K562 (cell line): ENCODE results near the gene GABARAP. TPM values are rescaled to one million over a fixed set of nuclear protein-coding genes. Genes with fewer than 3 reads are reported as not detected.

ENCODE experiments used
- ATAC-seq: fragments of 200-7000 bp; cut with Tn5 transposase; 3 replicates; pipeline ENCODE4 v1.9.1; 2020; ENCODE audit warnings: moderate library complexity
- BruUV-seq: library from RNA; stranded (reverse); fragments of 400-500 nt; replicated peaks from 2 replicates; lab custom pipeline; 2021; lab: Mats Ljungman, UMichigan
- CTCF ChIA-PET: fragments of 300-600 bp; formaldehyde crosslinking; extraction: SDS; loops from one replicate; lab custom pipeline; 2021; ENCODE audit warnings: low intra/inter-chr PET ratio; lab: Yijun Ruan, JAX
- POLR2A ChIA-PET: fragments of 300-600, 350-650 bp; sonication (Branson Sonifier 250); formaldehyde crosslinking; extraction: SDS; loops from one replicate; lab custom pipeline; 2021; ENCODE audit warnings: antibody characterized with exemption, inconsistent platforms; lab: Yijun Ruan, JAX
- DNase-seq, 4 experiments: peaks; one replicate each; pipeline versions ENCODE4 v3.0.0 to v3.0.0-alpha.2; 2011 to 2018; ENCODE audit warnings: low spot score in 3 of 4, mixed read lengths in 3 of 4; ENCODE audit errors: extremely low read depth in 1 of 4
- FAIRE-seq: peaks from 2 replicates; lab custom pipeline; 2011; peaks lifted over from hg19 to GRCh38; lab: Jason Lieb, UNC
- H2AFZ ChIP-seq: 2 replicates; pipeline ENCODE4 v1.6.0; 2011; ENCODE audit warnings: low read depth, low read length, control low read depth, inconsistent platforms
- H3K27ac ChIP-seq: fragments of 200-600 bp; 3 replicates; pipeline ENCODE4 v1.8.0; 2011; ENCODE audit warnings: low read depth, mild to moderate bottlenecking, control low read depth, inconsistent platforms, low read length, moderate library complexity, mixed read lengths; ENCODE audit errors: extremely low read depth
- H3K27me3 ChIP-seq, 2 experiments: fragments of 300-600 bp in 1 of 2; 2 replicates in 1 of 2; 3 replicates in 1 of 2; pipeline versions ENCODE4 v1.6.0 to v1.8.0; 2011; ENCODE audit warnings: inconsistent platforms in 2 of 2, low read length in 2 of 2, mild to moderate bottlenecking in 1 of 2, mixed read lengths in 1 of 2, moderate library complexity in 1 of 2; ENCODE audit not compliant: control insufficient read depth in 2 of 2, insufficient read depth in 2 of 2
- H3K36me3 ChIP-seq: fragments of 300-600 bp; 3 replicates; pipeline ENCODE4 v1.8.0; 2011; ENCODE audit warnings: mild to moderate bottlenecking, low read length, inconsistent platforms; ENCODE audit not compliant: control insufficient read depth, insufficient read depth
- H3K4me1 ChIP-seq, 2 experiments: fragments of 200-600 bp in 1 of 2; replicated peaks in 1 of 2; 2 replicates in 1 of 2; 3 replicates in 1 of 2; pipeline versions ENCODE4 v1.5.1 to v1.8.0; 2011; ENCODE audit warnings: inconsistent platforms in 2 of 2, low read length in 2 of 2, mild to moderate bottlenecking in 1 of 2, mixed read lengths in 1 of 2, moderate library complexity in 1 of 2; ENCODE audit not compliant: control insufficient read depth in 2 of 2, insufficient read depth in 2 of 2
- H3K4me2 ChIP-seq: 2 replicates; pipeline ENCODE4 v1.6.1; 2011; ENCODE audit warnings: low read length, control low read depth, inconsistent platforms, mixed read lengths; ENCODE audit not compliant: insufficient read depth
- H3K4me3 ChIP-seq: fragments of 200-600 bp; sonication (generic), shearing (Covaris generic); 2 replicates; pipeline ENCODE4 v1.5.1; 2016; ENCODE audit warnings: control low read depth, inconsistent platforms
- H3K79me2 ChIP-seq: fragments of 200-600 bp; 3 replicates; pipeline ENCODE4 v1.8.0; 2011; ENCODE audit warnings: low read length, inconsistent platforms; ENCODE audit not compliant: control insufficient read depth, insufficient read depth
- H3K9ac ChIP-seq, 2 experiments: 2 replicates each; pipeline versions ENCODE4 v1.6.0 to v1.6.1; 2011; ENCODE audit warnings: low read depth in 2 of 2, low read length in 2 of 2, control low read depth in 1 of 2, inconsistent platforms in 1 of 2, mild to moderate bottlenecking in 1 of 2, mixed read lengths in 1 of 2; ENCODE audit not compliant: insufficient read depth in 1 of 2
- H3K9me1 ChIP-seq: one replicate; pipeline ENCODE4 v1.6.0; 2011; ENCODE audit warnings: inconsistent platforms, mild to moderate bottlenecking, low read length, moderate library complexity; ENCODE audit not compliant: control insufficient read depth, insufficient read depth
- H3K9me3 ChIP-seq: replicated peaks from 2 replicates; pipeline ENCODE4 v1.5.1; 2011; ENCODE audit warnings: low read depth, low read length, inconsistent platforms; ENCODE audit not compliant: control insufficient read depth, insufficient read depth
- H4K20me1 ChIP-seq: replicated peaks from 2 replicates; pipeline ENCODE4 v1.6.1; 2011; ENCODE audit warnings: low read length, inconsistent platforms, mixed read lengths; ENCODE audit not compliant: control insufficient read depth, insufficient read depth
- ETS2 ChIP-seq: IDR thresholded peaks from 2 replicates; pipeline ENCODE4 v1.6.1; 2016; ENCODE audit warnings: borderline replicate concordance, missing genetic modification characterization, mild to moderate bottlenecking, moderate library complexity, missing compliant biosample characterization; ENCODE audit not compliant: poor library complexity, severe bottlenecking
- GTF2A2 ChIP-seq: IDR thresholded peaks from 2 replicates; pipeline ENCODE4 v1.6.1; 2016; ENCODE audit warnings: mild to moderate bottlenecking, missing genetic modification characterization, missing compliant biosample characterization
- POLR2AphosphoS5 ChIP-seq: IDR thresholded peaks from 2 replicates; pipeline ENCODE4 v1.6.1; 2011; ENCODE audit warnings: mild to moderate bottlenecking, low read depth, low read length, moderate library complexity; ENCODE audit not compliant: control insufficient read depth, insufficient read depth
- SPI1 ChIP-seq: IDR thresholded peaks from 2 replicates; pipeline ENCODE4 v1.6.1; 2011; ENCODE audit warnings: low read depth, low read length, control low read depth, borderline replicate concordance
- TAL1 ChIP-seq: fragments of 450-650 bp; IDR thresholded peaks from 2 replicates; pipeline ENCODE4 v1.6.1; 2016; ENCODE audit warnings: mild to moderate bottlenecking
- ZBTB12 ChIP-seq: fragments of 250-450 bp; sonication (Bioruptor Pico); IDR thresholded peaks from 2 replicates; pipeline ENCODE4 v1.4.0; 2020
- ZNF655 ChIP-seq: fragments of 250-450 bp; sonication (Bioruptor Pico); IDR thresholded peaks from 2 replicates; pipeline ENCODE4 v1.5.0; 2021
- WGBS: fragments of 100-300 bp; shearing (Covaris generic); methylation state at CpG from one replicate; pipeline ENCODE4 v1.1.6; 2016; ENCODE audit warnings: low coverage, mixed read lengths; ENCODE audit not compliant: insufficient coverage; ENCODE audit errors: missing lambda C conversion rate; 5-methylcytosine and 5-hydroxymethylcytosine counted together
- in situ Hi-C: fragments of 300-500 bp; cut with MboI; formaldehyde crosslinking; loops from 4 replicates; pipeline ENCODE4 v1.15.0; 2018; ENCODE audit warnings: inconsistent platforms, mixed read lengths
- intact Hi-C: fragments of 100-400 bp; cut with micrococcal nuclease; formaldehyde crosslinking; loops from 2 replicates; pipeline ENCODE4 v1.14.2; 2022
- polyA plus RNA-seq, 8 experiments: library from polyadenylated mRNA; depleted of rRNA in 4 of 8; stranded (reverse) in 5 of 8; unstranded in 3 of 8; fragments of >200 nt; fragmentation: Nextera tagmentation in 2 of 8; fragmentation: Illumina TruSeq in 1 of 8; extraction: Ambion mirVana in 2 of 8; extraction: Trizol in 1 of 8; gene quantifications; 2 replicates each; pipeline versions ENCODE4 v1.2.1 to v1.2.3, GENCODE V29; 2011 to 2014; ENCODE audit warnings: inconsistent platforms in 1 of 8, missing spikeins in 1 of 8
- total RNA-seq, 7 experiments: library from RNA; depleted of rRNA in 6 of 7; stranded (reverse); fragments of >200 nt in 6 of 7; fragmentation: Illumina TruSeq in 2 of 7; extraction: Trizol in 2 of 7; gene quantifications; 2 replicates each; pipeline versions ENCODE4 v1.2.1 to v1.2.3, GENCODE V29; 2011 to 2021; ENCODE audit warnings: low replicate concordance in 1 of 7

Gene GABARAP
- total and polyA plus RNA-seq, 9 of the 15 experiments (the other 6 are each of a cell fraction or from before 2014, with no cell fraction given) = 47.5 to 373 (median 152) TPM

GRCh38 chr17:7250695-7251627 is 8.7 kb upstream of the GABARAP start (continued):
- no peak for TF ChIP-seq ZBTB12 (CRISPR knock-in tag)

- Histone ChIP-seq H3K4me1 (peaks cover 13 to 19% of the 10 kb centered on the region in 2 experiments; a peak in 4 of 5 replicates), H3K36me3 (peaks cover 46% of the 10 kb centered on the region), H2AFZ (no peak overlapping the region), H3K9ac (peak overlapping the region; percentile 97 to 98; a peak in 3 of 4 replicates), H3K4me2 (peak overlapping the region; percentile 87), H3K4me3 (peak overlapping the region; percentile 95), H3K27ac (peak overlapping the region; percentile 96), H3K27me3 (no peaks in the 10 kb centered on the region), H3K9me3 (no peaks in the 10 kb centered on the region), H3K9me1 (no peaks in the 10 kb centered on the region), H3K79me2 (peaks cover 61% of the 10 kb centered on the region), H4K20me1 (no peaks in the 10 kb centered on the region)
- TF ChIP-seq GTF2A2 = no peak
- TF ChIP-seq ZNF655 (CRISPR knock-in tag) = no peak
- TF ChIP-seq POLR2AphosphoS5 = no peak
- no peak for TF ChIP-seq ETS2
- peak; percentile 70 for TF ChIP-seq SPI1
- TF ChIP-seq TAL1 = no peak
- DNase-seq (no peak), FAIRE-seq (no peak), ATAC-seq (no peak)
- intact Hi-C loops (no loop called here), in situ Hi-C loops (no loop called here)
- CTCF ChIA-PET = no interaction called here
- 63% methylated on average over 6 of the region's 7 CpGs for WGBS
- no TSS peak for BruUV-seq
- POLR2A ChIA-PET = interaction anchor here (1.0 to 2.5 kb wide), 2 partner anchors 14 to 20 kb away, joined by 4 to 8 read pairs; no protein-coding TSS in a partner anchor
Observed at GRCh38 chr17:7249830-7250229, 7.6 kb upstream of the GABARAP start.
